Mucosa of descending colon (tissue), 3 donors: Measurements from ENCODE around the gene PLEKHA5. TPM values are rescaled to one million over a fixed set of nuclear protein-coding genes. Genes with fewer than 3 reads are reported as not detected.
"Not testable (repeated sequence)": the region's sequence is repeated elsewhere in the genome, so short reads cannot be mapped to it uniquely, and the experiment has no call there.

Source experiments
- ATAC-seq: fragments of 200-7000 bp; cut with Tn5 transposase; one replicate; pipeline ENCODE4 v1.9.1; 2020; ENCODE audit warnings: mild to moderate bottlenecking, moderate library complexity
- DNase-seq, 3 donors: peaks; one replicate each; pipeline ENCODE4 v3.0.0-alpha.2; 2020
- H3K36me3 ChIP-seq: fragments of 200-600 bp; one replicate; pipeline ENCODE4 v1.8.0; 2021; ENCODE audit warnings: low read depth, mild to moderate bottlenecking
- H3K4me1 ChIP-seq: fragments of 200-600 bp; one replicate; pipeline ENCODE4 v1.8.0; 2021; ENCODE audit warnings: low read depth, mild to moderate bottlenecking
- H3K4me3 ChIP-seq: fragments of 200-600 bp; one replicate; pipeline ENCODE4 v1.8.0; 2021; ENCODE audit warnings: mild to moderate bottlenecking
- H3K9me3 ChIP-seq: fragments of 200-600 bp; one replicate; pipeline ENCODE4 v1.8.0; 2021; ENCODE audit warnings: mild to moderate bottlenecking
- CTCF ChIP-seq: fragments of 200-600 bp; IDR thresholded peaks from one replicate; pipeline ENCODE4 v1.8.0; 2022; ENCODE audit warnings: antibody characterized with exemption, mild to moderate bottlenecking
- intact Hi-C, 2 donors: fragments of 100-400 bp; cut with DNase I in 1 of 2; cut with micrococcal nuclease in 1 of 2; formaldehyde crosslinking; loops; one replicate each; pipeline versions ENCODE4 v1.11.0 to v1.11.1; 2022; cut with DNase I, micrococcal nuclease
- total RNA-seq, 3 donors: library from RNA; stranded (reverse); fragmentation: NEBNext Ultra II Directional in 2 of 3; extraction: Animal tissue kit (Norgen Biotek cat#: 25700) in 2 of 3; gene quantifications; one replicate each; pipeline versions ENCODE4 v1.2.1 to v1.2.4, GENCODE V29; 2021 to 2023
- donor health status: DM: no; HTN: no; CAD: no; lungs with moderate emphysema.
- donor health status: DM: no; HTN: no; CAD: no.
- donor health status: DM: no; HTN: yes; CAD: no.

Gene PLEKHA5
- total RNA-seq, 3 donors from 2014 or later, result 29.6 to 47.9 (median 36.5) TPM

- no peaks in the 10 kb centered on the region for H3K9me3 ChIP-seq
- H3K36me3 ChIP-seq, result no peaks in the 10 kb centered on the region
- no peak overlapping the region for H3K4me3 ChIP-seq
- intact Hi-C loops, result no loop called here
- no peaks in the 10 kb centered on the region for H3K4me1 ChIP-seq
- TF ChIP-seq CTCF, result no peak
- DNase-seq (no peak), ATAC-seq (no peak)
Measured at GRCh38 chr12:19303496-19303895, 174.0 kb downstream of the PLEKHA5 start.

GRCh38 chr12:19304149-19304750 lies 174.7 kb downstream of the PLEKHA5 start:
- Histone ChIP-seq H3K9me3 (no peaks in the 10 kb centered on the region), H3K4me3 (no peak overlapping the region), H3K4me1 (no peaks in the 10 kb centered on the region), H3K36me3 (no peaks in the 10 kb centered on the region)
- ATAC-seq, result no peak
- intact Hi-C loops, result no loop called here
- no peak for DNase-seq
- no peak for TF ChIP-seq CTCF

- H3K9me3 ChIP-seq, H3K4me1 ChIP-seq, ATAC-seq, H3K36me3 ChIP-seq, H3K4me3 ChIP-seq, intact Hi-C loops, DNase-seq: not testable (repeated sequence)
Measured at GRCh38 chr12:19305621-19306020, 176.1 kb downstream of the PLEKHA5 start.

GRCh38 chr12:19306366-19306765 lies 176.8 kb downstream of the PLEKHA5 start:
- intact Hi-C loops, result no loop called here
- Histone ChIP-seq H3K36me3 (no peaks in the 10 kb centered on the region), H3K9me3 (no peaks in the 10 kb centered on the region), H3K4me1 (no peaks in the 10 kb centered on the region), H3K4me3 (no peak overlapping the region)
- DNase-seq (no peak), ATAC-seq (no peak)
- no peak for TF ChIP-seq CTCF

- Histone ChIP-seq H3K4me1 (no peaks in the 10 kb centered on the region), H3K36me3 (no peaks in the 10 kb centered on the region), H3K9me3 (no peaks in the 10 kb centered on the region), H3K4me3 (no peak overlapping the region)
- no peak for DNase-seq
- ATAC-seq, result no peak
- TF ChIP-seq CTCF, result no peak
- intact Hi-C loops, result no loop called here
Measured at GRCh38 chr12:19307451-19307850, 177.9 kb downstream of the PLEKHA5 start.

- no peak for ATAC-seq
- H3K4me1 ChIP-seq, result no peaks in the 10 kb centered on the region
- no peaks in the 10 kb centered on the region for H3K36me3 ChIP-seq
- H3K9me3 ChIP-seq, result no peaks in the 10 kb centered on the region
- TF ChIP-seq CTCF, result no peak
- H3K4me3 ChIP-seq, result no peak overlapping the region
- intact Hi-C loops, result no loop called here
- DNase-seq, result no peak
Measured at GRCh38 chr12:19311165-19311564, 181.6 kb downstream of the PLEKHA5 start.
